Measurements from ENCODE around the gene HEATR9. TPM values are rescaled to one million over a fixed set of nuclear protein-coding genes. Genes with fewer than 3 reads are reported as not detected.

HEATR9 gene
- total RNA-seq, 1 experiment from 2014 or later, result not detected

DNA sequence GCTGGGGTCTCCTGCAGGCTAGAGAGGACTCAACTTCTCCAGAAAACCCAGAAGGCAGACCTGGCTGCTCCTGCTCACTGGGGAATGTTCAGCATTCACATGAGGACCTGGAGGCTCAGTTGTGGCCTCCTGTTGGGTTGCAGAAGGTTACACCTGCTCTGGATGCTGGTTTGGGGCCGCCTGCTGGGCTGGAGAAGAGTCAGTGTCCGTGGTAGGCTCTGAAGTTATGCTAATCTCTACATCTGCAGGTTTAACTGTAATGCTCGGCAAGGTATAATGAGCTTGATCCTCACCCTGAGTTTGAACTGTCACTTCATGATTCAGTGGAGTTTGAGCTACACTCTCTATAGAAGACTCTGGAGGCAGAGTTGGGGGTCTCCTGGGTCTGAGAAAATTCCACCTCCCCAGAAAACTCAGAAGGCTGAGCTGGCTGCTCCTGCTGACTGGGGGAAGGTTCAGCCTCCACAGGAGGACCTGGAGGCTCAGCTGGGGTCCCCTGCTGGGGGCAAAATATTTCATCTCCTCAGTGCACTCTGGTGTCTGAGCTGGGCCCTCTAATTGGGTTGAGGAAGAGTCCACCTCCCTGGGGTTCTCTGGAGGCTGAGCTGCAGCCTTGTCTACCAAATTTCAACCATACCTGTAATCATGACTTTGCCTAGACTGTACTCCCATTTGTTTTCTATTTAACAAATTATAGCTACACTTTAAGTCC lies 38.4 kb upstream of the HEATR9 start:
- intact Hi-C loops (cut with micrococcal nuclease), result no loop called here
- H2AFZ ChIP-seq (ENCODE audit: low read depth, low read length, poor library complexity, severe bottlenecking), result no peak overlapping the region
- H3K36me3 ChIP-seq (ENCODE audit: control insufficient read depth in 1 of 2, insufficient read depth in 2 of 2, low read length in 2 of 2), result no peaks in the 10 kb centered on the region
- no peaks in the 10 kb centered on the region for H3K4me1 ChIP-seq (ENCODE audit: control insufficient read depth in 1 of 2, insufficient read depth in 2 of 2, low read length in 2 of 2)
- ATAC-seq (no peak), DNase-seq (ENCODE audit: low read depth, low spot score) (no peak)
- H3K9me2 ChIP-seq (ENCODE audit: insufficient read depth), result no peaks in the 10 kb centered on the region
- no peak overlapping the region for H3K4me3 ChIP-seq (replicated peaks in 1 of 2; ENCODE audit: low read depth in 1 of 2, low read length in 2 of 2)
- no TSS peak for BruUV-seq (replicated peaks)
- no peak overlapping the region for H3K27ac ChIP-seq (ENCODE audit: low read depth, low read length)
- ChIA-PET CTCF (no interaction called here), POLR2A (no interaction called here), RAD21 (ENCODE audit: low non-redundant PET in 1 of 2, low total read pairs in 2 of 2, uncharacterized antibody in 2 of 2, unreplicated experiment in 2 of 2) (no interaction called here)
- H3K4me2 ChIP-seq (ENCODE audit: low read length), result no peak overlapping the region
- H3K79me2 ChIP-seq (ENCODE audit: insufficient read depth, low read length), result no peaks in the 10 kb centered on the region
- TF ChIP-seq ZNF274 (IDR thresholded peaks at IDR 0.05; ENCODE audit: low read depth, low read length), result no peak
- no peak for TF ChIP-seq REST (IDR thresholded peaks at IDR 0.05; ENCODE audit: low read depth)
- TF ChIP-seq EGR1 (IDR thresholded peaks at IDR 0.05; ENCODE audit: low read depth), result no peak
- TF ChIP-seq SP1 (IDR thresholded peaks at IDR 0.05; ENCODE audit: low read depth), result no peak
- no peak for TF ChIP-seq EZH2phosphoT487 (IDR thresholded peaks at IDR 0.05; ENCODE audit: borderline replicate concordance)
- TF ChIP-seq SIN3A (IDR thresholded peaks at IDR 0.05; ENCODE audit: low read depth), result no peak
- H4K20me1 ChIP-seq (ENCODE audit: insufficient read depth), result no peaks in the 10 kb centered on the region
- H3K27me3 ChIP-seq (ENCODE audit: insufficient read depth, low read length), result no peaks in the 10 kb centered on the region
- no peak overlapping the region for H3K9ac ChIP-seq (ENCODE audit: low read length)
- no peaks in the 10 kb centered on the region for H3K9me3 ChIP-seq (ENCODE audit: control insufficient read depth in 1 of 2, insufficient read depth in 1 of 2, low read depth in 1 of 2, low read length in 2 of 2)
